ENCODE measurements around the gene KDR.

- TF ChIP-seq, protein P1, sequence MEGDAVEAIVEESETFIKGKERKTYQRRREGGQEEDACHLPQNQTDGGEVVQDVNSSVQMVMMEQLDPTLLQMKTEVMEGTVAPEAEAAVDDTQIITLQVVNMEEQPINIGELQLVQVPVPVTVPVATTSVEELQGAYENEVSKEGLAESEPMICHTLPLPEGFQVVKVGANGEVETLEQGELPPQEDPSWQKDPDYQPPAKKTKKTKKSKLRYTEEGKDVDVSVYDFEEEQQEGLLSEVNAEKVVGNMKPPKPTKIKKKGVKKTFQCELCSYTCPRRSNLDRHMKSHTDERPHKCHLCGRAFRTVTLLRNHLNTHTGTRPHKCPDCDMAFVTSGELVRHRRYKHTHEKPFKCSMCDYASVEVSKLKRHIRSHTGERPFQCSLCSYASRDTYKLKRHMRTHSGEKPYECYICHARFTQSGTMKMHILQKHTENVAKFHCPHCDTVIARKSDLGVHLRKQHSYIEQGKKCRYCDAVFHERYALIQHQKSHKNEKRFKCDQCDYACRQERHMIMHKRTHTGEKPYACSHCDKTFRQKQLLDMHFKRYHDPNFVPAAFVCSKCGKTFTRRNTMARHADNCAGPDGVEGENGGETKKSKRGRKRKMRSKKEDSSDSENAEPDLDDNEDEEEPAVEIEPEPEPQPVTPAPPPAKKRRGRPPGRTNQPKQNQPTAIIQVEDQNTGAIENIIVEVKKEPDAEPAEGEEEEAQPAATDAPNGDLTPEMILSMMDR (IDR thresholded peaks at IDR 0.05) = no peak
- TF ChIP-seq EP300 (IDR thresholded peaks at IDR 0.05; ENCODE audit: low read depth) = no peak
Measured at GRCh38 chr4:55121246-55121645, 4.1 kb downstream of the KDR start.

All from transverse colon (tissue), 3 donors.